IPS-NIHi7 (cell line): ENCODE results near the gene CAPN1.
"Not testable (repeated sequence)": the region's sequence is repeated elsewhere in the genome, so short reads cannot be mapped to it uniquely, and the experiment has no call there.

Experiments
- DNase-seq: peaks from one replicate; pipeline ENCODE4 v3.0.0; 2012; ENCODE audit warnings: mixed read lengths; ENCODE audit errors: extremely low spot score

The CAPN1 gene

GRCh38 chr11:65159012-65159411 lies 22.7 kb upstream of the CAPN1 start:
- DNase-seq = no peak

- no peak for DNase-seq
Measured at GRCh38 chr11:65160643-65161042, 21.1 kb upstream of the CAPN1 start.

GRCh38 chr11:65163684-65164083 lies 18.0 kb upstream of the CAPN1 start:
- no peak for DNase-seq

- no peak for DNase-seq
Measured at GRCh38 chr11:65165410-65166317, 16.1 kb upstream of the CAPN1 start.

- DNase-seq = no peak
Measured at GRCh38 chr11:65166893-65167292, 14.8 kb upstream of the CAPN1 start.

GRCh38 chr11:65167656-65168055 lies 14.1 kb upstream of the CAPN1 start:
- no peak for DNase-seq

- no peak for DNase-seq
Measured at GRCh38 chr11:65169164-65169641, 12.5 kb upstream of the CAPN1 start.

GRCh38 chr11:65170058-65170534 lies 11.6 kb upstream of the CAPN1 start, which contains the start of gene SPDYC:
Gene SPDYC, plus strand, starts transcription at chr11:65170233. Its CDS starts 1,125 bp downstream, at chr11:65171358.
- peak; percentile 83 for DNase-seq

GRCh38 chr11:65172600-65172999 lies 9.1 kb upstream of the CAPN1 start:
- DNase-seq = no peak

GRCh38 chr11:65174571-65175010 lies 7.1 kb upstream of the CAPN1 start:
- DNase-seq = not testable (repeated sequence)

- DNase-seq = peak; percentile 87
Measured at GRCh38 chr11:65180877-65181568, 705 bp upstream of the CAPN1 start.

GRCh38 chr11:65182258-65183170 lies 786 bp downstream of the CAPN1 start:
- peak; percentile 75 for DNase-seq

GRCh38 chr11:65183201-65183891 lies 1.6 kb downstream of the CAPN1 start:
- no peak for DNase-seq

GRCh38 chr11:65184146-65184545 lies 2.4 kb downstream of the CAPN1 start:
- DNase-seq = peak; percentile 83

- DNase-seq = peak; percentile 15
Measured at GRCh38 chr11:65185171-65185570, 3.4 kb downstream of the CAPN1 start.

- peak; percentile 24 for DNase-seq
Measured at GRCh38 chr11:65185869-65186341, 4.2 kb downstream of the CAPN1 start.

- no peak for DNase-seq
Measured at GRCh38 chr11:65186701-65187100, 5.0 kb downstream of the CAPN1 start.

GRCh38 chr11:65187146-65187675 lies 5.5 kb downstream of the CAPN1 start:
- no peak for DNase-seq

- DNase-seq = peak; percentile 3
Measured at GRCh38 chr11:65187971-65188461, 6.3 kb downstream of the CAPN1 start.

GRCh38 chr11:65188486-65188885 lies 6.8 kb downstream of the CAPN1 start:
- peak; percentile 1 for DNase-seq
